K562 (cell line): Measurements from ENCODE around the gene KCNC4. TPM values are rescaled to one million over a fixed set of nuclear protein-coding genes. Genes with fewer than 3 reads are reported as not detected.

Experiments used
- ATAC-seq: fragments of 200-7000 bp; cut with Tn5 transposase; 3 replicates; pipeline ENCODE4 v1.9.1; 2020; ENCODE audit warnings: moderate library complexity
- BruUV-seq: library from RNA; stranded (reverse); fragments of 400-500 nt; replicated peaks from 2 replicates; lab custom pipeline; 2021; lab: Mats Ljungman, UMichigan
- CTCF ChIA-PET: fragments of 300-600 bp; formaldehyde crosslinking; extraction: SDS; loops from one replicate; lab custom pipeline; 2021; ENCODE audit warnings: low intra/inter-chr PET ratio; lab: Yijun Ruan, JAX
- POLR2A ChIA-PET: fragments of 300-600, 350-650 bp; sonication (Branson Sonifier 250); formaldehyde crosslinking; extraction: SDS; loops from one replicate; lab custom pipeline; 2021; ENCODE audit warnings: antibody characterized with exemption, inconsistent platforms; lab: Yijun Ruan, JAX
- DNase-seq, 4 experiments: peaks; one replicate each; pipeline versions ENCODE4 v3.0.0 to v3.0.0-alpha.2; 2011 to 2018; ENCODE audit warnings: low spot score in 3 of 4, mixed read lengths in 3 of 4; ENCODE audit errors: extremely low read depth in 1 of 4
- FAIRE-seq: peaks from 2 replicates; lab custom pipeline; 2011; peaks lifted over from hg19 to GRCh38; lab: Jason Lieb, UNC
- H2AFZ ChIP-seq: 2 replicates; pipeline ENCODE4 v1.6.0; 2011; ENCODE audit warnings: low read depth, low read length, control low read depth, inconsistent platforms
- H3K27ac ChIP-seq: fragments of 200-600 bp; 3 replicates; pipeline ENCODE4 v1.8.0; 2011; ENCODE audit warnings: low read depth, mild to moderate bottlenecking, control low read depth, inconsistent platforms, low read length, moderate library complexity, mixed read lengths; ENCODE audit errors: extremely low read depth
- H3K27me3 ChIP-seq, 2 experiments: fragments of 300-600 bp in 1 of 2; 2 replicates in 1 of 2; 3 replicates in 1 of 2; pipeline versions ENCODE4 v1.6.0 to v1.8.0; 2011; ENCODE audit warnings: inconsistent platforms in 2 of 2, low read length in 2 of 2, mild to moderate bottlenecking in 1 of 2, mixed read lengths in 1 of 2, moderate library complexity in 1 of 2; ENCODE audit not compliant: control insufficient read depth in 2 of 2, insufficient read depth in 2 of 2
- H3K36me3 ChIP-seq: fragments of 300-600 bp; 3 replicates; pipeline ENCODE4 v1.8.0; 2011; ENCODE audit warnings: mild to moderate bottlenecking, low read length, inconsistent platforms; ENCODE audit not compliant: control insufficient read depth, insufficient read depth
- H3K4me1 ChIP-seq, 2 experiments: fragments of 200-600 bp in 1 of 2; replicated peaks in 1 of 2; 2 replicates in 1 of 2; 3 replicates in 1 of 2; pipeline versions ENCODE4 v1.5.1 to v1.8.0; 2011; ENCODE audit warnings: inconsistent platforms in 2 of 2, low read length in 2 of 2, mild to moderate bottlenecking in 1 of 2, mixed read lengths in 1 of 2, moderate library complexity in 1 of 2; ENCODE audit not compliant: control insufficient read depth in 2 of 2, insufficient read depth in 2 of 2
- H3K4me2 ChIP-seq: 2 replicates; pipeline ENCODE4 v1.6.1; 2011; ENCODE audit warnings: low read length, control low read depth, inconsistent platforms, mixed read lengths; ENCODE audit not compliant: insufficient read depth
- H3K4me3 ChIP-seq: fragments of 200-600 bp; sonication (generic), shearing (Covaris generic); 2 replicates; pipeline ENCODE4 v1.5.1; 2016; ENCODE audit warnings: control low read depth, inconsistent platforms
- H3K79me2 ChIP-seq: fragments of 200-600 bp; 3 replicates; pipeline ENCODE4 v1.8.0; 2011; ENCODE audit warnings: low read length, inconsistent platforms; ENCODE audit not compliant: control insufficient read depth, insufficient read depth
- H3K9ac ChIP-seq, 2 experiments: 2 replicates each; pipeline versions ENCODE4 v1.6.0 to v1.6.1; 2011; ENCODE audit warnings: low read depth in 2 of 2, low read length in 2 of 2, control low read depth in 1 of 2, inconsistent platforms in 1 of 2, mild to moderate bottlenecking in 1 of 2, mixed read lengths in 1 of 2; ENCODE audit not compliant: insufficient read depth in 1 of 2
- H3K9me1 ChIP-seq: one replicate; pipeline ENCODE4 v1.6.0; 2011; ENCODE audit warnings: inconsistent platforms, mild to moderate bottlenecking, low read length, moderate library complexity; ENCODE audit not compliant: control insufficient read depth, insufficient read depth
- H3K9me3 ChIP-seq: replicated peaks from 2 replicates; pipeline ENCODE4 v1.5.1; 2011; ENCODE audit warnings: low read depth, low read length, inconsistent platforms; ENCODE audit not compliant: control insufficient read depth, insufficient read depth
- H4K20me1 ChIP-seq: replicated peaks from 2 replicates; pipeline ENCODE4 v1.6.1; 2011; ENCODE audit warnings: low read length, inconsistent platforms, mixed read lengths; ENCODE audit not compliant: control insufficient read depth, insufficient read depth
- BRCA1 ChIP-seq, 2 experiments: fragments of 450-650 bp in 1 of 2; sonication (generic) in 1 of 2; formaldehyde crosslinking in 1 of 2; IDR thresholded peaks; 2 replicates each; pipeline versions ENCODE4 v1.5.0 to v1.6.1; 2017 to 2020; ENCODE audit warnings: mild to moderate bottlenecking in 1 of 2, missing genetic modification reagents in 1 of 2
- BRD9 ChIP-seq: fragments of 450-650 bp; IDR thresholded peaks from 2 replicates; pipeline ENCODE4 v1.6.1; 2018; ENCODE audit warnings: low read depth; ENCODE audit not compliant: partially characterized antibody
- IRF9 ChIP-seq: fragments of 450-650 bp; IDR thresholded peaks from 2 replicates; pipeline ENCODE4 v1.6.1; 2016; ENCODE audit warnings: missing biosample characterization, missing genetic modification characterization
- KAT8 ChIP-seq: fragments of 450-650 bp; IDR thresholded peaks from 2 replicates; pipeline ENCODE4 v1.6.1; 2016; ENCODE audit warnings: low read depth, mild to moderate bottlenecking
- PKNOX1 ChIP-seq: fragments of 450-650 bp; IDR thresholded peaks from 2 replicates; pipeline ENCODE4 v1.6.1; 2016
- POU5F1 ChIP-seq: fragments of 150-350 bp; IDR thresholded peaks from 2 replicates; pipeline ENCODE4 v1.6.1; 2014; ENCODE audit warnings: borderline replicate concordance, low read length, low read depth, mild to moderate bottlenecking; ENCODE audit not compliant: partially characterized antibody
- SLC30A9 ChIP-seq: fragments of 250-450 bp; sonication (Bioruptor Pico); IDR thresholded peaks from 2 replicates; pipeline ENCODE4 v1.8.0; 2022; ENCODE audit warnings: mild to moderate bottlenecking, moderate library complexity
- SRSF3 ChIP-seq: fragments of 200-400 bp; formaldehyde crosslinking; IDR thresholded peaks from 2 replicates; pipeline ENCODE4 v1.6.1; 2016; ENCODE audit warnings: mild to moderate bottlenecking, low read length, moderate library complexity; ENCODE audit not compliant: insufficient read depth
- ZC3H11A ChIP-seq: IDR thresholded peaks from 2 replicates; pipeline ENCODE4 v1.6.1; 2012; ENCODE audit warnings: low read depth, low read length, improper control_type of control experiment
- ZNF174 ChIP-seq: fragments of 250-450 bp; sonication (Bioruptor Pico); IDR thresholded peaks from 2 replicates; pipeline ENCODE4 v1.4.0; 2020; ENCODE audit warnings: mild to moderate bottlenecking
- ZNF232 ChIP-seq: sonication (generic); formaldehyde crosslinking; IDR thresholded peaks from 2 replicates; pipeline ENCODE4 v1.8.0; 2022; ENCODE audit warnings: mild to moderate bottlenecking, missing genetic modification reagents
- ZNF3 ChIP-seq: fragments of 250-450 bp; sonication (Bioruptor Pico); IDR thresholded peaks from 2 replicates; pipeline ENCODE4 v1.5.0; 2021; ENCODE audit warnings: mild to moderate bottlenecking, moderate library complexity
- WGBS: fragments of 100-300 bp; shearing (Covaris generic); methylation state at CpG from one replicate; pipeline ENCODE4 v1.1.6; 2016; ENCODE audit warnings: low coverage, mixed read lengths; ENCODE audit not compliant: insufficient coverage; ENCODE audit errors: missing lambda C conversion rate; 5-methylcytosine and 5-hydroxymethylcytosine counted together
- in situ Hi-C: fragments of 300-500 bp; cut with MboI; formaldehyde crosslinking; loops from 4 replicates; pipeline ENCODE4 v1.15.0; 2018; ENCODE audit warnings: inconsistent platforms, mixed read lengths
- intact Hi-C: fragments of 100-400 bp; cut with micrococcal nuclease; formaldehyde crosslinking; loops from 2 replicates; pipeline ENCODE4 v1.14.2; 2022
- polyA plus RNA-seq, 8 experiments: library from polyadenylated mRNA; depleted of rRNA in 4 of 8; stranded (reverse) in 5 of 8; unstranded in 3 of 8; fragments of >200 nt; fragmentation: Nextera tagmentation in 2 of 8; fragmentation: Illumina TruSeq in 1 of 8; extraction: Ambion mirVana in 2 of 8; extraction: Trizol in 1 of 8; gene quantifications; 2 replicates each; pipeline versions ENCODE4 v1.2.1 to v1.2.3, GENCODE V29; 2011 to 2014; ENCODE audit warnings: inconsistent platforms in 1 of 8, missing spikeins in 1 of 8
- total RNA-seq, 7 experiments: library from RNA; depleted of rRNA in 6 of 7; stranded (reverse); fragments of >200 nt in 6 of 7; fragmentation: Illumina TruSeq in 2 of 7; extraction: Trizol in 2 of 7; gene quantifications; 2 replicates each; pipeline versions ENCODE4 v1.2.1 to v1.2.3, GENCODE V29; 2011 to 2021; ENCODE audit warnings: low replicate concordance in 1 of 7

KCNC4 gene
- total and polyA plus RNA-seq, 9 of the 15 experiments (the other 6 are each of a cell fraction or from before 2014, with no cell fraction given) = 0.07 to 1.8 (median 0.73) TPM

- H3K27me3 ChIP-seq = peaks cover 30 to 74% of the 10 kb centered on the region in 2 experiments; a peak in 4 of 5 replicates
- peaks cover 0 to 10% of the 10 kb centered on the region in 2 experiments; a peak in 2 of 5 replicates for H3K4me1 ChIP-seq
- no peak overlapping the region for H3K27ac ChIP-seq
- H3K9ac ChIP-seq = no peak overlapping the region
- in situ Hi-C loops = no loop called here
- no peak for DNase-seq
- CTCF ChIA-PET = no interaction called here
- no peak for FAIRE-seq
- ATAC-seq = no peak
- H3K36me3 ChIP-seq = no peaks in the 10 kb centered on the region
- intact Hi-C loops = no loop called here
- H3K9me3 ChIP-seq = no peaks in the 10 kb centered on the region
- H3K79me2 ChIP-seq = no peaks in the 10 kb centered on the region
- H4K20me1 ChIP-seq = peaks cover 42% of the 10 kb centered on the region
- 0% methylated on average over 3 of the region's 5 CpGs for WGBS
- no peak overlapping the region for H3K4me2 ChIP-seq
- POLR2A ChIA-PET = interaction anchor here (0.6 to 1.2 kb wide), 2 partner anchors 25 to 179 kb away, joined by 3 read pairs; no protein-coding TSS in a partner anchor
- BruUV-seq = no TSS peak
- TF ChIP-seq ZNF174 (CRISPR knock-in tag) (no peak), POU5F1 (no peak), BRCA1 (IDR thresholded peaks at IDR 0.05) (no peak), BRCA1 (CRISPR knock-in tag; IDR thresholded peaks at IDR 0.05) (no peak), ZC3H11A (no peak), PKNOX1 (no peak), ZNF3 (no peak), SLC30A9 (no peak), KAT8 (no peak), SRSF3 (no peak), ZNF232 (CRISPR knock-in tag) (no peak), BRD9 (no peak), IRF9 (no peak)
- TF ChIP-seq, all 486 proteins: peak for 0
- Histone ChIP-seq H3K9me1 (no peaks in the 10 kb centered on the region), H3K4me3 (no peak overlapping the region), H2AFZ (no peak overlapping the region)
Measured at GRCh38 chr1:110220324-110220723, 10.2 kb downstream of the KCNC4 start.
